Keratinocyte (primary cell): ENCODE measurements around the gene CTDSP1.

ENCODE experiments used
- EZH2 ChIP-seq: IDR thresholded peaks from one replicate; pipeline ENCODE4 v1.6.1; 2012; ENCODE audit warnings: inconsistent platforms, mild to moderate bottlenecking, low read length, moderate library complexity
- TF ChIP-seq, protein P1 (sequence below), 3 experiments: IDR thresholded peaks in 1 of 3; conservative IDR thresholded peaks in 1 of 3; optimal IDR thresholded peaks in 1 of 3; 2 replicates in 2 of 3; 3 replicates in 1 of 3; pipeline versions ENCODE3 to v1.5.1; 2011; ENCODE audit warnings: low read length in 3 of 3, mild to moderate bottlenecking in 3 of 3, moderate library complexity in 2 of 3, control low read depth in 1 of 3, inconsistent platforms in 1 of 3; ENCODE audit not compliant: insufficient read depth in 2 of 3; ENCODE audit errors: extremely low read depth in 1 of 3

- TF ChIP-seq, protein P1, sequence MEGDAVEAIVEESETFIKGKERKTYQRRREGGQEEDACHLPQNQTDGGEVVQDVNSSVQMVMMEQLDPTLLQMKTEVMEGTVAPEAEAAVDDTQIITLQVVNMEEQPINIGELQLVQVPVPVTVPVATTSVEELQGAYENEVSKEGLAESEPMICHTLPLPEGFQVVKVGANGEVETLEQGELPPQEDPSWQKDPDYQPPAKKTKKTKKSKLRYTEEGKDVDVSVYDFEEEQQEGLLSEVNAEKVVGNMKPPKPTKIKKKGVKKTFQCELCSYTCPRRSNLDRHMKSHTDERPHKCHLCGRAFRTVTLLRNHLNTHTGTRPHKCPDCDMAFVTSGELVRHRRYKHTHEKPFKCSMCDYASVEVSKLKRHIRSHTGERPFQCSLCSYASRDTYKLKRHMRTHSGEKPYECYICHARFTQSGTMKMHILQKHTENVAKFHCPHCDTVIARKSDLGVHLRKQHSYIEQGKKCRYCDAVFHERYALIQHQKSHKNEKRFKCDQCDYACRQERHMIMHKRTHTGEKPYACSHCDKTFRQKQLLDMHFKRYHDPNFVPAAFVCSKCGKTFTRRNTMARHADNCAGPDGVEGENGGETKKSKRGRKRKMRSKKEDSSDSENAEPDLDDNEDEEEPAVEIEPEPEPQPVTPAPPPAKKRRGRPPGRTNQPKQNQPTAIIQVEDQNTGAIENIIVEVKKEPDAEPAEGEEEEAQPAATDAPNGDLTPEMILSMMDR (optimal IDR thresholded peaks at IDR 0.05 in 1 of 3, IDR thresholded peaks at IDR 0.05 in 1 of 3, conservative IDR thresholded peaks at IDR 0.05 in 1 of 3; ENCODE audit: extremely low read depth in 1 of 3, insufficient read depth in 2 of 3, low read length in 3 of 3), result no peak
- TF ChIP-seq EZH2, result no peak
These were observed 30.3 kb upstream of the CTDSP1 start for GRCh38 chr2:218369330-218369729.
